B cell (primary cell): Measurements from ENCODE around the gene SLC1A2. TPM values are rescaled to one million over a fixed set of nuclear protein-coding genes. Genes with fewer than 3 reads are reported as not detected.

Source experiments
- ATAC-seq: fragments of 200-7000 bp; cut with Tn5 transposase; one replicate; pipeline ENCODE4 v1.10.0; 2021; ENCODE audit warnings: low read depth, mild to moderate bottlenecking, moderate number of reproducible peaks, moderate library complexity
- CTCF ChIA-PET: fragments of 350-600 bp; sonication (Branson Sonifier 250); formaldehyde crosslinking; loops from one replicate; lab custom pipeline; 2021; ENCODE audit warnings: antibody characterized with exemption, inconsistent platforms; lab: Charles Lee
- POLR2A ChIA-PET: fragments of 350-600 bp; sonication (Branson Sonifier 250); formaldehyde crosslinking; loops from one replicate; lab custom pipeline; 2021; ENCODE audit warnings: antibody characterized with exemption; lab: Charles Lee
- DNase-seq: peaks from one replicate; pipeline ENCODE4 v3.0.0; 2013
- H2AFZ ChIP-seq: 2 replicates; pipeline ENCODE4 v1.6.1; 2012; ENCODE audit warnings: mild to moderate bottlenecking, low read depth, low read length; ENCODE audit not compliant: insufficient read depth, poor library complexity, severe bottlenecking
- H3K27ac ChIP-seq, 2 donors: 1 replicate in 1 of 2; 2 replicates in 1 of 2; pipeline ENCODE4 v1.5.1; 2012 to 2013; ENCODE audit warnings: low read length in 2 of 2, mild to moderate bottlenecking in 2 of 2, moderate library complexity in 1 of 2
- H3K27me3 ChIP-seq, 4 experiments: fragments of 200-600 bp in 1 of 4; sonication (generic) in 1 of 4; replicated peaks in 1 of 4; 1 replicate in 2 of 4; 2 replicates in 2 of 4; pipeline versions ENCODE4 v1.6.1 to v1.7.0; 2013 to 2016; ENCODE audit warnings: low read length in 3 of 4, mild to moderate bottlenecking in 2 of 4, mixed read lengths in 1 of 4, moderate library complexity in 1 of 4; ENCODE audit not compliant: insufficient read depth in 4 of 4, control insufficient read depth in 3 of 4; ENCODE audit errors: control extremely low read depth in 1 of 4
- H3K36me3 ChIP-seq, 2 experiments: replicated peaks in 1 of 2; 1 replicate in 1 of 2; 2 replicates in 1 of 2; pipeline versions ENCODE4 v1.6.1 to v1.7.1; 2013; ENCODE audit warnings: low read length in 1 of 2; ENCODE audit not compliant: insufficient read depth in 2 of 2, control insufficient read depth in 1 of 2; ENCODE audit errors: control extremely low read depth in 1 of 2, extremely low read depth in 1 of 2
- H3K4me1 ChIP-seq, 2 donors: fragments of 200-600 bp in 1 of 2; sonication (generic) in 1 of 2; 1 replicate in 1 of 2; 2 replicates in 1 of 2; pipeline versions ENCODE4 v1.5.1 to v1.6.1; 2013 to 2017; ENCODE audit warnings: low read length in 2 of 2; ENCODE audit not compliant: control insufficient read depth in 2 of 2, insufficient read depth in 2 of 2
- H3K4me2 ChIP-seq: replicated peaks from 2 replicates; pipeline ENCODE3; 2012; ENCODE audit warnings: mild to moderate bottlenecking, low read depth, low read length; ENCODE audit not compliant: poor library complexity, severe bottlenecking
- H3K4me3 ChIP-seq, 5 experiments: fragments of 200-600 bp in 1 of 5; sonication (generic) in 1 of 5; 1 replicate in 3 of 5; 2 replicates in 2 of 5; pipeline versions ENCODE4 v1.5.1 to v1.7.0; 2011 to 2016; ENCODE audit warnings: low read length in 4 of 5, mild to moderate bottlenecking in 4 of 5, low read depth in 2 of 5, control low read depth in 1 of 5, moderate library complexity in 1 of 5; ENCODE audit not compliant: insufficient read depth in 1 of 5; ENCODE audit errors: control extremely low read depth in 1 of 5, extremely low read depth in 1 of 5
- H3K79me2 ChIP-seq: fragments of 200-600 bp; sonication (generic); one replicate; pipeline ENCODE4 v1.6.0; 2016; ENCODE audit warnings: low read length; ENCODE audit not compliant: control insufficient read depth, insufficient read depth
- H3K9ac ChIP-seq: fragments of 200-600 bp; sonication (generic); 2 replicates; pipeline ENCODE4 v1.6.1; 2017; ENCODE audit warnings: mild to moderate bottlenecking, low read length, moderate library complexity
- H3K9me3 ChIP-seq, 3 donors: one replicate each; pipeline versions ENCODE4 v1.6.1 to v1.7.1; 2013; ENCODE audit warnings: low read length in 2 of 3; ENCODE audit not compliant: control insufficient read depth in 2 of 3, insufficient read depth in 1 of 3; ENCODE audit errors: control extremely low read depth in 1 of 3
- H4K20me1 ChIP-seq: 2 replicates; pipeline ENCODE4 v1.6.0; 2012; ENCODE audit warnings: mild to moderate bottlenecking, low read length; ENCODE audit not compliant: insufficient read depth, control insufficient read depth, poor library complexity, severe bottlenecking
- H3K27ac Mint-ChIP-seq: one replicate; pipeline ENCODE4 v1.8.0; 2021; ENCODE audit warnings: mixed read lengths
- H3K27me3 Mint-ChIP-seq: one replicate; pipeline ENCODE4 v1.8.0; 2021; ENCODE audit warnings: mixed read lengths
- H3K4me1 Mint-ChIP-seq: one replicate; pipeline ENCODE4 v1.8.0; 2021; ENCODE audit warnings: mixed read lengths
- H3K4me3 Mint-ChIP-seq: one replicate; pipeline ENCODE4 v1.8.0; 2021; ENCODE audit warnings: mixed read lengths
- H3K9me3 Mint-ChIP-seq: one replicate; pipeline ENCODE4 v1.8.0; 2022; ENCODE audit warnings: mixed read lengths; ENCODE audit not compliant: insufficient read depth
- CTCF ChIP-seq: fragments of 200-600 bp; IDR thresholded peaks from one replicate; pipeline ENCODE4 v1.8.0; 2022; ENCODE audit warnings: antibody characterized with exemption, mild to moderate bottlenecking
- EZH2 ChIP-seq: IDR thresholded peaks from 2 replicates; pipeline ENCODE4 v1.6.1; 2012; ENCODE audit warnings: borderline replicate concordance, low read depth, mild to moderate bottlenecking, moderate library complexity, low read length; ENCODE audit not compliant: insufficient read depth, poor library complexity, severe bottlenecking
- WGBS: methylation state at CpG from one replicate; pipeline ENCODE4 v1.1.5; 2013; ENCODE audit warnings: missing lambda C conversion rate; ENCODE audit not compliant: insufficient coverage; 5-methylcytosine and 5-hydroxymethylcytosine counted together
- intact Hi-C: fragments of 100-400 bp; cut with micrococcal nuclease; formaldehyde crosslinking; loops from one replicate; pipeline ENCODE4 v1.10.0; 2022
- polyA plus RNA-seq: library from polyadenylated mRNA; depleted of rRNA; stranded (reverse); fragments of >200 nt; gene quantifications from 2 replicates; pipeline ENCODE4 v1.2.3, GENCODE V29; 2012
- total RNA-seq, 2 donors: library from RNA; stranded (reverse); fragments of 120-200 nt in 1 of 2; gene quantifications; 1 replicate in 1 of 2; 2 replicates in 1 of 2; pipeline versions ENCODE4 v1.2.3 to v1.2.4, GENCODE V29; 2013 to 2022

The SLC1A2 gene
- total and polyA plus RNA-seq, 2 donors (not counting 1 experiment from before 2014, with no cell fraction given) = not detected

DNA sequence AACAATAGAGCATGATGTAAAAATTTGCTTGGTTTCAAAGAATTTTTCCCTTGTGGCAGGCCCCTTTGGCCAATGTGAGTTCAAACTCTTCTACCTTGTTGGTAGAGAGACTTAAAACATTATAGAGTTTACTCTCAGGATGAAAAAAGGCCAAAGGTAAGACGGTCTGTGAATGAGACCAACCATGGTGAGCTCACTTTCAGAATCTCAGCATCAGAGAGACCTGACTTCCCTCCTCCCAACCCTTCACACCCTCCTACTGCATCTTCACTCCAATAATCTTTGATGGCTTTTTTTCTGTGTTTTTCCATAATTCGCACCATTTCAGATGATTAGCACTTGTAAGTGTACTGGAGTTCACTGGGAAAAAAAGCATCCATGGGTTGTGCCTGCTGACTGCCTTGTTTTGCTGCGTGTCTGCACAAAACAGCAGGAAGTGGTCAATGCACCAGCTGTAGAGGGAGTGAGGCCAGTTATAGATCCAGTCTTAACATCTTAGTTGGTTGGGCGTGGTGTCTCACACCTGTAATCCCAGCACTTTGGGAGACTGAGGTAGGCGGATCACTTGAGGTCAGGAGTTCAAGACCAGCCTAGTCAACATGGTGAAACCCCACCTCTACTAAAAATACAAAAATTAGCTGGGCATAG lies 64.1 kb downstream of the SLC1A2 start:
- H2AFZ ChIP-seq = no peak overlapping the region
- CTCF ChIA-PET = no interaction called here
- 73% methylated on average over 2 of the region's 5 CpGs for WGBS
- Mint-ChIP-seq H3K9me3 (no peaks in the 10 kb centered on the region), H3K27ac (no peak overlapping the region), H3K4me3 (no peak overlapping the region), H3K27me3 (no peaks in the 10 kb centered on the region), H3K4me1 (peaks cover 13% of the 10 kb centered on the region)
- H3K27ac ChIP-seq = no peak overlapping the region
- H3K36me3 ChIP-seq = no peaks in the 10 kb centered on the region
- intact Hi-C loops = no loop called here
- H4K20me1 ChIP-seq = no peaks in the 10 kb centered on the region
- ATAC-seq (no peak), DNase-seq (no peak)
- no peak overlapping the region for H3K9ac ChIP-seq
- no peak for TF ChIP-seq CTCF
- TF ChIP-seq EZH2 = no peak
- POLR2A ChIA-PET = no interaction called here
- H3K4me3 ChIP-seq = no peak overlapping the region
- H3K4me1 ChIP-seq = peaks cover 0 to 4% of the 10 kb centered on the region in 2 donors
- no peaks in the 10 kb centered on the region for H3K79me2 ChIP-seq
- H3K9me3 ChIP-seq = no peaks in the 10 kb centered on the region
- H3K27me3 ChIP-seq = no peaks in the 10 kb centered on the region
- H3K4me2 ChIP-seq = no peak overlapping the region

GRCh38 chr11:35354644-35355043 lies 64.7 kb downstream of the SLC1A2 start:
- Histone ChIP-seq H3K27ac (no peak overlapping the region), H3K4me2 (no peak overlapping the region), H3K9me3 (no peaks in the 10 kb centered on the region), H2AFZ (no peak overlapping the region), H3K79me2 (no peaks in the 10 kb centered on the region), H3K36me3 (no peaks in the 10 kb centered on the region), H3K4me3 (no peak overlapping the region), H3K9ac (no peak overlapping the region), H3K27me3 (no peaks in the 10 kb centered on the region), H4K20me1 (no peaks in the 10 kb centered on the region), H3K4me1 (peaks cover 0 to 4% of the 10 kb centered on the region in 2 donors)
- peaks cover 13% of the 10 kb centered on the region for H3K4me1 Mint-ChIP-seq
- WGBS = 95% methylated on average over 5 of the region's 7 CpGs
- TF ChIP-seq CTCF (no peak), EZH2 (no peak)
- CTCF ChIA-PET = no interaction called here
- intact Hi-C loops = loop anchor here (5.0 kb wide), 1 partner anchor 42 kb away; no protein-coding TSS in a partner anchor
- POLR2A ChIA-PET = no interaction called here
- H3K4me3 Mint-ChIP-seq = no peak overlapping the region
- no peak for DNase-seq
- no peak overlapping the region for H3K27ac Mint-ChIP-seq
- no peaks in the 10 kb centered on the region for H3K9me3 Mint-ChIP-seq
- H3K27me3 Mint-ChIP-seq = no peaks in the 10 kb centered on the region
- no peak for ATAC-seq
